ENCODE results near the gene SAMD5. TPM values are rescaled to one million over a fixed set of nuclear protein-coding genes. Genes with fewer than 3 reads are reported as not detected.

The SAMD5 gene
- total RNA-seq, 4 donors from 2014 or later: under 0.01 to 1.5 (median 0.52) TPM

DNA sequence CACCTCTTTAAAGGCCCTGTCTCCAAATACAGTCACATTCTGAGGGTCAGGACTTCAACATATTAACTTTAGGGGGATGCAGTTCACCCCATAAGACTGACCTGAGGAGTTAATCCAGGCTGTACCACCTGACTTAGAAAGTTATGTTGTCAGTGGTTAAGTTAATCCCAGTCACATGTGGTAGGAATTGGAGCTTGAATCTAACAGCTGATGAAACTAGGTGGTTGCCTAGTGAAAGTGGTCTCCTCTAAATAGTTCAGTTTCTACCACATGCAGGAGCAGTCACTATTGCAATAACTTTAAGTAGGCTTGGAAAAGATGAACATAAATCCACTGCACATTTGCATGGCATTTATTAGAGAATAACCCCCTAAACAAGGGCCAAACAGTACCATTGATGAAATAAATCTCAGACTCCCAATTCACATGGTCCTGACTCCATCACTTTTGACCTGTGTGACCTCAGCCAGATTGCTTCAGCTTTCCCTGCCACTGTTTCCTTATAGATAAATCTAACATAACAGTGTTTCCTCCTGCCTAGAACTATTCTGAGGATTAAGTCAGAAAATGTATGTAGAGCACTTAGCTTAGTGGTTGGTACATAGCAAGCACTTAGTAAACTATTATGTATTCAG, 20.1 kb downstream of the SAMD5 start:
- TF ChIP-seq, protein P1, sequence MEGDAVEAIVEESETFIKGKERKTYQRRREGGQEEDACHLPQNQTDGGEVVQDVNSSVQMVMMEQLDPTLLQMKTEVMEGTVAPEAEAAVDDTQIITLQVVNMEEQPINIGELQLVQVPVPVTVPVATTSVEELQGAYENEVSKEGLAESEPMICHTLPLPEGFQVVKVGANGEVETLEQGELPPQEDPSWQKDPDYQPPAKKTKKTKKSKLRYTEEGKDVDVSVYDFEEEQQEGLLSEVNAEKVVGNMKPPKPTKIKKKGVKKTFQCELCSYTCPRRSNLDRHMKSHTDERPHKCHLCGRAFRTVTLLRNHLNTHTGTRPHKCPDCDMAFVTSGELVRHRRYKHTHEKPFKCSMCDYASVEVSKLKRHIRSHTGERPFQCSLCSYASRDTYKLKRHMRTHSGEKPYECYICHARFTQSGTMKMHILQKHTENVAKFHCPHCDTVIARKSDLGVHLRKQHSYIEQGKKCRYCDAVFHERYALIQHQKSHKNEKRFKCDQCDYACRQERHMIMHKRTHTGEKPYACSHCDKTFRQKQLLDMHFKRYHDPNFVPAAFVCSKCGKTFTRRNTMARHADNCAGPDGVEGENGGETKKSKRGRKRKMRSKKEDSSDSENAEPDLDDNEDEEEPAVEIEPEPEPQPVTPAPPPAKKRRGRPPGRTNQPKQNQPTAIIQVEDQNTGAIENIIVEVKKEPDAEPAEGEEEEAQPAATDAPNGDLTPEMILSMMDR (IDR thresholded peaks at IDR 0.05; ENCODE audit: low read depth): no peak

DNA sequence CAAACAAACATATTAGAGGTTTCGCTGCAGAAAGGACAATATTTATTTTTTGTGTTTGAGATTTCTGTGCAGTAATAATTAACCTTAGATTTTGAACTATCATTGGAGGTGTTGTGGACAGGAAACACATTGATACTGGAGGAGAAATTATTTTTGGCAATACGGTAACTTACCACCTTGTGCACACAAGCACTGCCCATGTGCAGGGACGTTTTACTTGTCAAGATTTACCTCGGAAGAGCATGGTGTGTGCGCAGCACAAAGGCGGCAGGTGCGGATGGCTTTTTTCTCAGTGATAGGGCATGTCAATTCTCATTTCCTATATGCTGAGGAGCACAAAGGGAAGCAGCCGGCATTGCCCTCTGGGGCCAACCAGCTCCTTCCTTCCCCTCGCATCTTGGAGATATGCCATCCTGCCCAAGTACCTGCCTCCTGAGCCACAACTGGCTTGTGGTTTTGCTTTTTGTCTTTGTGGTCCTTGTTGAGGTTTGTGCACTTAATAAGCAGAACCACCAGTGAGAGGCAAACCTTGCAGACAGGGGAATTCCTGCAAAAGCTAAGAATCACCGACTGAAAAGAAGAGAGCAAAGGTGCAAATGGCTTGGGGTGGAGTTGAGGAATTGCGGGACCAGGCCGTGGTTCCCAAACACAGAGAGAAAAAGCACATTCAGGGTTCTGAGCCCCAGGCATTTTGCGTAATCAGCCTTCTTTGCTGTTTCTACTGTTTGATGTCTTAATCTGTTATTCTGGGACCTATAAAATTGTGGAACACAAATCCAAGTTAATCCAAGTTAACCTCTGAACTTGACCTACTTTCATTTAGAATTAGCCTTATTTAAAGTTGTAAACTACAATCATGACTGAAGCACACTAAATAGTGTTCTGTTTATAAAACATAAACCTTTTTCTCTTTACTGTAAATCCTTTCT, 21.9 kb downstream of the SAMD5 start:
- TF ChIP-seq, protein P1 (IDR thresholded peaks at IDR 0.05; ENCODE audit: low read depth): no peak

DNA sequence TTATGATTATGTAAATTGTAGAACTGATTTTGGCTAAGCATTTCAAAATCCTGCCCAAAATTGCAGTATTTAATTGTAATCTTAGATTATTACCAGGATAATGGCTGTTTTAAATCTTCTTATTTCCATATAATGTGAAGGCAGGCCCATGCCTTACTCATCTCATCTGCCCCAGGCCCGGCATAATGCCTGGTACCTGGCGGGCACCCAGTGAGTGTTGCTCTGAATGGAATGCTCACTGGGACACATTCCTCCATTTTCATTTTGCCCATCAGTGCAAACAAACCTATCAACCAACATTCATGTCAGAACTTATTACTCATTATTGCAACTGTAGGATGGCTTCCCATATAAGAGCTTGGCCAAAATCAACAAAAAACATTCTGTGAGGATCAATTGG, 22.8 kb downstream of the SAMD5 start:
- TF ChIP-seq, protein P1 (IDR thresholded peaks at IDR 0.05; ENCODE audit: low read depth): no peak

DNA sequence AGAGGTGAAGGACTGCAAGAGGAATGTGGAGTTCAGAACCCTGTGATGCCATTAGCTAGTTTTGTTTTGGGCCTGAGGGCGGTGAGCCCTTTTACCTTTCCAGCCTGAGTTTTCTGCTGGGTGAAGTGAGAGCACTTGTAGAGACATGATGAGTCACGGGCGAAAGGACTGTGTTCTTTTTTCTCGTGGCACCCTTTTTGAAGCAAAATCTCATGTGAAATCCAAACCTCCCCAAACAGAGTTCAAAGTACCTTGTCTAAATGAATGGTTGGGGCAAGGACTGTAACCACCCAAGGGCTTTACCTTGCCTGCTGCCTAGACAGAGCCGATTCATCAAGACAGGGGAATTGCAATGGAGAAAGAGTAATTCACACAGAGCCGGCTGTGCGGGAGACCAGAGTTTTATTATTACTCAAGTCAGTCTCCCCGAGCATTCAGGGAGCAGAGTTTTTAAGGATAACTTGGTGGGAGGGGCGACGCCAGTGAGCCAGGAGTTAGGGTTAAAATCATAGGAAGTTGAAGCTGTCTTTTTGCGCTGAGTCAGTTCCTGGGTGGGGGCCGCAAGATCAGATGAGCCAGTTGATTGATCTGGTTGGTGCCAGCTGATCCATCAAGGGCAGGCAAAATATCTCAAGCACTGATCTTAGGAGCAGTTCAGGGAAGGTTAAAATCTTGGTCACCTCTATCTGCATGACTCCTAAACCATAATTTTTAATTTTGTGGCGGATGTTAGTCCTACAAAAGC, 25.8 kb downstream of the SAMD5 start:
- TF ChIP-seq, protein P1 (IDR thresholded peaks at IDR 0.05; ENCODE audit: low read depth): no peak

DNA sequence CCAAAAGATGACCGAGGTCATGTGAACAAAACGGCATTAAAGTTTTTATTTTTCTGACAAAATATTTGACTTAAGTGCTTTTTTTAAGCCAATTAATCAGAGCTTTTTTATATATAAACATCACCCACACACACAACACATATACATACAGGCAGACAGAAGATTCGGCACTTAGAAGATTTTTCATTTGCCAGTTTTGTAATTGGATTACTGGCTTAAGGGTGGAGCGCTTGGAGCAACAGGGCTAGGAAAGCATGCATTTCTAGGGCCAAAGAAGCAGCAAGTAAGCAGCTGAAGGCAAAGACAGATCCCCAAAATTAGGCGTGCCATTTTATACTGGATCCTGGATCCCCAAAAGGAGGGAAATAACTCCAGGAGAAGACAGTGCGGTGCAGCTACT, 30.3 kb downstream of the SAMD5 start:
- TF ChIP-seq, protein P1 (IDR thresholded peaks at IDR 0.05; ENCODE audit: low read depth): no peak

DNA sequence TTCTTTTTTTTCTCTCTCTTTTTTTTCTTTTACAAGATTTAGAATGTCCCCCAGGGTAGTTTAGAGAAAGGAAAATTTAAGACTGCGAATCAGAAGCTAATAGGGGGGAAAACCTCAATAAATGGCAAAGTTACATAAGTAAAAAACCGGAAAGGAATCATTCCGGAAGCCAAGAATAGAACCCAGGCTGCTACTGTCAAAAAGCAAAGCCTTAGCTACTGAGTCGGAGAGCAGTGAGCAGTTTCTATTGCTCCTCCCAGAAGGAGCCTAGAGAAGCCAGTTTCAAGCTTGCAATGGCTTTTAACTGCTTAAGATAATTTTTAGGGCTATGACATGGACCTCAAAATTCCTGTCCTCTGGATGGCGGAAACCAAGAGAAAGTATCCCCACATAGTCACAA, 31.6 kb downstream of the SAMD5 start:
- TF ChIP-seq, protein P1 (IDR thresholded peaks at IDR 0.05; ENCODE audit: low read depth): no peak

DNA sequence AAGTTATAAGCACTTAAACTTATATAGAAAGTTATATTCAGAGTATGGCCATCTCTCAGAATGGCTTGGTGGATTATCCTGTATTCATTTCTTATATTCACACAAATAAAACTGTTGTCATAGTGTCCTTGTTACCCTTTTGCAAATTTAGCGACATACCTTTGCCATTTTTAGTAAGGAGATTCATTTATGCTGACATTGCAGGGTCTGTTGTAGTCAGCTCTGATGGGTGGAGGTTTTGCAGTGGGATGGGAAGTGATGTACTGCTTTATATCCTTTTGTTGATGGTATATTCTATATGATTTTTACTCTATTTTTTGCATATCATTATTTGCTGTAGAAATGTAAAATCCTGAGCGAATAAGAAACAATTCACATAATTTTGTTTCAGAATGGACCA, 35.9 kb downstream of the SAMD5 start:
- TF ChIP-seq, protein P1 (IDR thresholded peaks at IDR 0.05; ENCODE audit: low read depth): no peak

All from subcutaneous adipose tissue (tissue), 4 donors.